HG03139 (cell line): ENCODE data around the gene DGKK.

Source experiments
- ATAC-seq: cut with Tn5 transposase; IDR thresholded peaks from one replicate; pipeline ENCODE4 v1.9.1; 2021; ENCODE audit not compliant: unreplicated experiment

Gene DGKK, protein sequence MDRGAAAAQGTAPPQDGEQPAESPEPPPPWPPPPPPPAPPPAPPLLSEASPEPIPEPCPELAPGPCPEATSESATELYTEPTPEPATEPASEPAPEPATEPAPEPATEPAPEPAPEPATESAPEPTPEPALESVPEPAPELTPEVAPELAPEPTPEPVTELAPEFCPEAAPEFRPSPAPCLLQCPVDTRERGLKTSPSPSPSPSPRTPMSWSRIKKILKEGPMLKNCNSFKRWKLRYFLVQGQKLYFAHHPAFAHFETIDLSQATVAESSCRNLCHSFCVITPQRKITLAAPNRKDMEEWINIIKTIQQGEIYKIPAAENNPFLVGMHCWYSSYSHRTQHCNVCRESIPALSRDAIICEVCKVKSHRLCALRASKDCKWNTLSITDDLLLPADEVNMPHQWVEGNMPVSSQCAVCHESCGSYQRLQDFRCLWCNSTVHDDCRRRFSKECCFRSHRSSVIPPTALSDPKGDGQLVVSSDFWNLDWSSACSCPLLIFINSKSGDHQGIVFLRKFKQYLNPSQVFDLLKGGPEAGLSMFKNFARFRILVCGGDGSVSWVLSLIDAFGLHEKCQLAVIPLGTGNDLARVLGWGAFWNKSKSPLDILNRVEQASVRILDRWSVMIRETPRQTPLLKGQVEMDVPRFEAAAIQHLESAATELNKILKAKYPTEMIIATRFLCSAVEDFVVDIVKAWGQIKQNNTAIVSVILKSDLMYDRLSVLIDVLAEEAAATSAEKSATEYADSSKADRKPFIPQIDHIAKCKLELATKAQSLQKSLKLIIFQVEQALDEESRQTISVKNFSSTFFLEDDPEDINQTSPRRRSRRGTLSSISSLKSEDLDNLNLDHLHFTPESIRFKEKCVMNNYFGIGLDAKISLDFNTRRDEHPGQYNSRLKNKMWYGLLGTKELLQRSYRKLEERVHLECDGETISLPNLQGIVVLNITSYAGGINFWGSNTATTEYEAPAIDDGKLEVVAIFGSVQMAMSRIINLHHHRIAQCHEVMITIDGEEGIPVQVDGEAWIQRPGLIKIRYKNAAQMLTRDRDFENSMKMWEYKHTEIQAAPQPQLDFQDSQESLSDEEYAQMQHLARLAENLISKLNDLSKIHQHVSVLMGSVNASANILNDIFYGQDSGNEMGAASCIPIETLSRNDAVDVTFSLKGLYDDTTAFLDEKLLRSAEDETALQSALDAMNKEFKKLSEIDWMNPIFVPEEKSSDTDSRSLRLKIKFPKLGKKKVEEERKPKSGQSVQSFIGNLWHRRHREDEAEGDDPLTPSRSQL

DNA sequence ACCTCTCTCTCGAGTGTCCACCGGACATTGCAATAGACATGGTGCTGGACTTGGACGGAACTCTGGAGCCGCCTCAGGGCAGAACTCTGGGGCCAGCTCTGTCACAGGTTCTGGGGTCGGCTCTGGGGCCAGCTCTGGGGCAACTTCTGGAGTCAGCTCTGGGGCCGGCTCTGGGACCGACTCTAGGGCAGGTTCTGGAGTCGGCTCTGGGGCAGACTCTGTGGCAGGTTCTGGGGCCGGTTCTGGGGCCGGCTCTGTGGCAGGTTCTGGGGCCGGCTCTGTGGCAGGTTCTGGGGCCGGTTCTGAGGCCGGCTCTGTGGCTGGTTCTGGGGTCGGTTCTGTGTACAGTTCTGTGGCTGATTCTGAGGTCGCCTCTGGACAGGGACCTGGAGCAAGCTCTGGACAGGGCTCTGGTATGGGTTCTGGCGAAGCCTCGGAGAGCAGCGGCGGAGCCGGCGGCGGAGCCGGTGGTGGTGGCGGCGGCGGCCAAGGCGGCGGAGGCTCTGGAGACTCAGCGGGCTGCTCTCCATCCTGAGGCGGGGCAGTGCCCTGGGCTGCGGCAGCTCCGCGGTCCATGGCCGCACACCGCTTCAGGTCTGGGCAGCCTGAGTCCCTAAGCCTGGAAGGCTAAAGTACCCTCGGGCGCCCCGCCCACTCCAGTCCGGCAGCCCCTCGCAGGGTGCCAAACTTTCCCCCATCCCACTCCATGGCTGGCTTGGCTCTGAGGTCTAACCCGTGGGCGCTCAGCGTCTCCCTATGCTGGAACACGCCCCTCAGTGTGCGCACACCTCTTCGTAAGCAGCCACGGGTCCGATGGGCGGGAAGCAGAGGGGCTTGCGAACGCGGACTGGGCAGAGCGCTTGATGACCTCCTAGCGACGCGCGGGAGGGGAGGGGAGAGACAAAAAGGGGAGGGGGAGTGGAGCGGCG, at the start of gene DGKK:
Gene DGKK, minus strand, starts transcription at position 723 of the 929 bp plus-strand sequence. Its CDS starts 147 bp downstream, at position 576.
- ATAC-seq: no peak

DNA sequence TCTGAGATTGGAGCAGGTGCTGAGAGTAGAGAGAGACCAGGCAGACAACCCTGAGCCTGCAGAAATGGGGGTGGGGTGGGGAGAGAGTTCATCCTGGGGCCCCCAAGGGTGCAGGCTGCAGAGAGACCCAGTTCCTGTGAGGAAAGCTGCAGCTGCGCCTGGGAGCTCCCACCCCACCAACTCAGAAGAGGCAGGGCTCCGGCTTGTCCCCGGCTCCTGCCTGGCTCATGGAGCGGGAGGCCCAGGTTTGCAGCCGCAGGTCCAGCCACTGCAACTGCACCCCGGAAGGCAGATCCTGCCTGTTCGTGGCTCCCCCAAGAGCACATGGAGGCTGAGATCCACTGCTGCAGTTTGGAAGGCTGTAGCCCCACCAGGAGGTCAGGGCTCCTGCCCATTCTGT, 44.2 kb upstream of the DGKK start:
- no peak for ATAC-seq

DNA sequence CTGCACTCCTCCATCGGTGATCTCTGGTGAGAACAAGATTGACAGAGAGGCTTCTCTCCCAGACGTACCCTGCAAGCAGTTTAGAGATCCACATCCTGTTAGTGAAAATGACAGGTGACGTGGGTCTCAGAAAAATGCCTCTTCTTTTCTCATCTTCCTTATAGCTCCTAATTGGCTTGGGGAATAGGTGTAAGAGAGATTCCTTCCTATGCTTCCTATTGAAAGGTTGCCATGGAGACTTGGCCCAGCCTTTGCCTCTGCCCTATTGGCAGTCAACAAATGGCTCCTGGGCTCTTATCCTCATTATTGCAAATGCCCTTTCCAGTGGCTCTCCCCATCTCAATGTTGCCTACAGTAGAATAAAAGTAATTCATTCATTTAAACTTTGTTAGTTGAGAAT, 26.5 kb upstream of the DGKK start:
- ATAC-seq: no peak

DNA sequence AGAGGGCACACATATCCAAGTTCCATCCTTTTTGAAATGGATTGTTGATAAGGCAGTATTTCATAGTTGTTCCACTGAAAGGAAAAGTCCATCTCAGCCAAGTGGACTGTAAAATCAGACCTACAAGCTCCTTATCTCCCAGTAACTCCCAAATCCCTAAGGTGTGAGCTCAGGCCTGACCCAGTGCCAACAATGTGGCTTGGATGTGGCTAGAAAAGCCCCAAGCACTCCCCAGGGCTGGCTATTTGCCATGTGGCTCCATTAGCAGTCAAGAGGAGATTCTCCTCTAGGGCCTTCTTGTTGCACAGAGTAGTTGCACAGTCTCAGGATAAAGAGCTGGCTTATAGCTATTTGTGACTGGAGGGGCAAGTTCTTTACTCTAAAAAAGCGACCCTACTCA, 25.0 kb upstream of the DGKK start:
- no peak for ATAC-seq

DNA sequence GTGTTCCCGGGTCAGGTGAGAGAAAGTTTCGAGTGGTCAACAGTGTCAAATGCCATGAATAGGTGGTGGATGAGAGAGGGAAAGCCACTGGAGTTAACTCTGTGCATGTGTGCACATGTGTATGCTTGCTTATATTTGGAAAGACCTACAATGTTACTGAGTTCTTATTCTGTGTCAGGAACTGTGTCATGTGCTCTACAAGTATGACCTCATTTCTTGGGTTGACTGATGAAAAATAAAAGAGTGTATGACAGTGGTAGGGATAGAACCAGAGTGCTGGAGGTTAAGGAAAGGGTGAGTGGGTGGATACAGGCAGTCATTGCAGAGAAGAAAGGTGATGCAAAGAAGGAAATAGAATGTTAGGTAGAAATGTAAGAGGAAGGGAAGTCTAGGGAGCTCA, 22.1 kb upstream of the DGKK start:
- no peak for ATAC-seq

DNA sequence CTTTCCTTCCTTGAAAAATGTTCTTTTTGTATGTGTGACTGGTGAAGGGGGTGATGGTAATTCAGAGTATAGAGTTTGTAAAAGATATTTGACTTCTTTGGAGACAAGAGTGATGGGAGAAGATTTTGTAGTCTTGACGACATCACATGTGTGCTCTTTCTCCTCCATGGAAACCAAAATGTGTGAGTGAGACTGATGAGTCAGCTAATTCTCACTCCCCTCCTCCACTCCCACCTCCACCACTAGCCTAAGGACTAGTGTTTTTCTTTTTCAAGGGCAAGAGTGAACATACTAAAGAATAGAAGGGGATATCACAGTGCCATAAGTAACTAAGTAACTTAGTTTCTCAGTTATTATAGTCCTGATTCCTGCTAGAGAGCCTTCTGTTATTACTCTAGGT, 14.0 kb upstream of the DGKK start:
- no peak for ATAC-seq

DNA sequence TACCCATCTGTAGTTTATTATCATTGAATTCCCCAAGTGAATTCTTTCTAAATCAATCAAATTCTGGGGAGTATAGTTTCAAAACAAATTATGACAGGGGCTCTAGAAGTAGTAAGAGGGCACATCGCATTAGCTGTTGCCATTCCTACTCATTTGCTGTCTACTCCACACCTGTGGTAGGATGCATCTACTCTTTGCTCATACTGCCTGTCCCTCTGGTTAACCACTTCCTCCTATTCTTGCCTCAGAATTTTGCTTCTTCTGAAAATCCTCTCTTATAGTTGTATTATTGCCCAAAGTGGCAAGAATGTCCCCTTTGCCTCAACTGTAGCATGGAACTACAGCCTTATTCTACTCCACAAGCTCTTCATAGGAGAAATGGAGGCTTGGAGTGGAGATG, 12.7 kb upstream of the DGKK start:
- no peak for ATAC-seq

DNA sequence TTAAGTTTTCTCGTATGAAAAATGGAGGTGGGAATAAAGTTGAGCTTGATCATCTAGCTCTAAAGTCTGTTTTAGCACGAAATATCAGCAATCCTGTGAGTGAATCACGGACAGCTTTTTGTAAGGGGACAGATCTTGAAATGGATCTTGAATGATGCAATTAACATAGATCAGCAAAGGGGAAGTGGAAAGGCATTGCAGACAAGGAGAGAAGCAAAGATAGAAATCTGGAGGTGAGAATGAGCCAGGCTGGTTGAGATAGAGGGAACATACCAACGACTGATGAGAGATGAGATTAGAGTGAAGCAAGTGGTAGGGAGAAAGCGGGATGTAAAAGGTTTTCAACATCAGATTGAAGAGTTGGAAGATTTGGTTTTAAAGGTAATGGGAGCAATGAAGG, 4.6 kb upstream of the DGKK start:
- ATAC-seq: no peak

DNA sequence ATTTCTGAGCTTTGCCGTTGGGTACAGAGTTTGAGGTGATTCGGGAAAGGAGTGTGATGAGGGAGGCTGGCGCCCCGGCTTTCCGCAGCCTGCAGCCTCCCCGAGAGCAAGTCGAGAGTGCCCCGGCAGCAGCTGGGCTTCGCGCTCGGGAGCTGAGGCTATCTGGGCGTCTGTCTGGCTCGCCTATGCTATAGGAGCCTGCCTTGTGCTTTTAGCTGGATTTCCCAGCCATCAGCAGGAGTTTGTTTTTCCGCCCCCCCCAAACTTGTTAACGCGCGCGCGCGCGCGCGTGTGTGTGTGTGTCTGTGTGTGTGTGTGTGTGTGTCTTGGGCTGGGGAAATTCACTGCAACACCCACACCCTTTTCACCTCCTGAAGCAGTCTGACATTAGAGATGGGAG, 765 bp upstream of the DGKK start:
- ATAC-seq: no peak

DNA sequence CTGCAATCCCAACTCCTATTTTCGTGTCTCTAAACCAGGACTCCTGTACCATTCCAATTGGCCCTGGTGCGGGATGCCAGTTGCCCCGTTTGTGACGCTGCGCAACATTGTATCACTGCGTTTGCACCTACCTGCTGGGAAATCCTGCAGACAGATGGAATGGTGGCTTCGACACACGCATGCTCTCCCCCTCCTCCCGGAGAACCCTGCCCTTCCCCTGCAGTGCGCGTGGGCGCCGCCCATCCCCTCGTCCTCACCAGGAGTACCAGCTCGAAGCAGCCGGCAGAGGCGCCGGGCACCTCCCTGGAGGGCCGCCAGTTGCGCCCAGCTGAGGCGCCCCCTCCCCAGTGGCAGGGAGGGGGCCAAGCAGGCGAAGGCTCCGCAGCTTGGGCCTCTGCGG, 1.4 kb downstream of the DGKK start:
- no peak for ATAC-seq

DNA sequence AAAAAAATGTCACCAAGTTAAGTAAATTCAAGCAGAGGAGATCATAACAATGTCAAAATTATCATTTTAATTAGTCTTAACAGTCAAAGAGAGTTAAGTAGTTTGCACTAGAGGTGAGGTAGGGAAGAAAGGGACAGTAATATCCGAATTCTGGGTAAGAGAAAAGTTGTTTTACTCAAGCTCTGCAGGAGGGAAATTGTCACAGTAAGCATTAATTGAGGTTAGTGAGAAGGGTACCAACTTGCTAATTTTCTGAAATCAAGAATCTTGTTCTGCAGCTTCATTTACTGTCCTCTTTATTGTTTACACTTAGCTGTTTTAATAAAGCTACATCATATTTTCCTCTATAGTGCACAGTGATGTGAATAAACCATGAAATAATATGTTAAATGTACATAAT, 11.0 kb downstream of the DGKK start:
- ATAC-seq: no peak

DNA sequence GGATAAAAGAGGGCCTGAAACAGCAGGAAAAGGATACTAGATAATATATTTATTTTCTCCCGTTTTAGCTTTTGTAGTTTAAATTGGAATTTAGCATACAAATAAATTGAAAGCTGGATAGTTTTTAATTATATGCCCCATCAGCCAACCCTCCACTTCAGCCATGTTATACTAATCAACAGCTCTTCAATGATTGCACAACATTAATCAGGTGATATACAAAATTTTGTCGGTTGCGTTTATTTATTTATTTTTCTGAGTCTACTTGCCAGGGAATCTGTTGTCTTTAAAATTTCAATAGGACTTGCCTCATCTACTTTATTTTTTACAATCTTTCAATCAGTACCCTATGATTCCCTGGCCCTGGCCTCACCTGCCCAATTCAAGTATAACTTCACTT, 12.1 kb downstream of the DGKK start:
- no peak for ATAC-seq

DNA sequence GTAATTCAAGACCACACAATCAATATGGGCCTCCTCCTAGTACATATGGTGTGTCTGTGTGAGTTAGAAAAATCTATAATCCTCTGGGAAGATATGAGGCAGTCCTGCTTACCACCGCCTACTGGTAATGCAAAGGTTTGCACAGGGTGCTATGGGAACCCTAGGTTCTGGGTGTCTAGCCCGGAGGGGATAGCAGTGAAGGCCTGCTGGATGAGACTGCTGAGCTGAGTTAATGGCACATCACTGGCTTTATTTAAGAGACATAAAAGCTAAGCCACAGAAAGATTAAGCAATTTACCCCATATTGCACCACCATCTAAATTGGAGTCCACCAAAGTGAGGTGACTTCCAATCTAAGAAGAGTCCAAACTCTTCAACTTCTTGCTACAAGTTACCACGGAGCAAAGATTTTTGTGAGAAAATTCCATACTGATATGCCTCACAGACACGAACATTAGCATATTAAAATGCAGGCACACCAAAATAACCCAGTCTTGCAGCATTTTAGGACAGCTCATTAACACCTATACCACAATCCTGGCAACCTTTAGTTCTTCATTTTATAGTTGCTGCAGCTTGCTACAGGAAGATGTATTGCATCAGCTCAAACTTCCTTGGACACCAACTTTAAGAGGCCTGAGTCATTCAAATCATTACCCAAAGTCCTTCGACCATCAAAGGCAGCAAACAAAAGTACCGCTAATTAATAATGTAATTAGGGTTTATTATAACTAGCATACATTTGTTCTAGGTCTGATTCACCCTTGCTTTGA, 13.7 kb downstream of the DGKK start:
- no peak for ATAC-seq

DNA sequence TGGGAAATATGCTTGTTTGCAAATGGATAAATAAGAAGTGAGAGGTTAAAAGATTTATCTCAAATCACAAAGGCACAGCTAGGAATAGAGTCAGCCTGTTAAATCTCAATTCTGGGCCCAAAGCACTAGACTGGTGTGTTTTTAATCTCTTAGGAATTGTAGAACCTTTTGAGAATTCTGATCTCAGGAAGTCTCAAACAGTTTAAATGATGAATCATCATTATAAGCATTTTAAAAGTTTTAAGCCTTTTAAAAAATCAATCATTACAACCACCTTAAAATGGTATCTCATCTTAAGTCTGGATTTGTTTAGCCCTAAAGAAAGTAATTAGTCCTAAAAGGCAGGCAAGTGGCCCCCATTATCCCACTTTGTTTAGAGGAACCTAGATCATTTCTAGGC, 17.8 kb downstream of the DGKK start:
- no peak for ATAC-seq

DNA sequence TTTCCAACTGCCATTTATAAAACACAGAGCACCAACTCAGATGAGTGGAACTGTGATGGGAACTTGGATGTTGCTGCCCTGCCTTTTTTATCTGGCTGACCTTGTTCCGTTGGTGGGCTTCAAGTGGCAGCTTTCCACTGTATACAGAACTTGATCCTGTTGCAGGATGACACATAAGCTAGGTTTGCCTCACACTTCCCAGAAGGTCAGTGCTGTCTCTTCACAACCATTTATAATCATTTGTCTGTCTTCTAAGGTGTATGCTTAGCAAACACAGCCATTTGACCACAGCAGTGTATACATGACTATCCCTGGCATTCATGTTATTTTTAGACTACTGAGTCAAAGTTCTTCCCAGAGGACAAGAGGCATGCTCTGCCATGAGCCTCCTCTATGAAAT, 20.3 kb downstream of the DGKK start:
- ATAC-seq: no peak

DNA sequence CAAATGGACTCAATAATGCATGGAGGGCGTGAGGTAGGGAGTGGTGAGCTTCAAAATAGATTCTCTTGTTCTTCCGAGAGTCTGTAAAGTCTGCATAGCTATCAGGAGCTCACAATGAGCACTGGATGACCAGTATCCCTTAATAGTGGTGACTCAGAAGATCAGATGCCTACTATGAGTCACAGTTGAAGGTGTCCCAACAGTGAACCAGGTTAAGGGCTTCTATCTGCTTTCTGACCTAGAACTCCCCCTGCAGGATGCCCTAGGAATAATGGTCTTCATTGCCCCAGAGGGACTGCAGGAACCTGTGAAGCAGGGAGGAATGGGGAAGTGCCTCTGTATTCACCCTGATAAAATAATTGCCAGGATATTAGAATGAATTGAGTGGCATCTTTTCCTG, 22.1 kb downstream of the DGKK start:
- ATAC-seq: no peak

DNA sequence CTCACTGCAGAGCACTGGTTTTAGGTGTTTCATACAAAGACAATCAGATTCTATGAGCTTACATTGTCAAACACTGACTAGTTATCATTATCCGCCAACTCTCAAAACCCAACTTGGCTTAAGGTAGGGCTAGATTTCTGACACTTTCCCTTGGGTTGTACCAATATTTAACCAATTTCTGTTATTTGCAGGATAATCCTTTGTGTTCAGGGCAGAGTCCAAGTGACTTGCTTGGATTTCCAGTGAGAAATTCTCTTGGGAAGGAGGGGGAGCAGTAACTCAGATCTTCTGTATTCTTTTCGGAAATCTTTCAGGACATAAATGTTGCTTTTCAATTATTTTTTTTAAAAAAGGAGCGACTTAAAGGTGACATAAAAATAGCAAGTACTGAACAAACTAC, 23.1 kb downstream of the DGKK start:
- no peak for ATAC-seq

DNA sequence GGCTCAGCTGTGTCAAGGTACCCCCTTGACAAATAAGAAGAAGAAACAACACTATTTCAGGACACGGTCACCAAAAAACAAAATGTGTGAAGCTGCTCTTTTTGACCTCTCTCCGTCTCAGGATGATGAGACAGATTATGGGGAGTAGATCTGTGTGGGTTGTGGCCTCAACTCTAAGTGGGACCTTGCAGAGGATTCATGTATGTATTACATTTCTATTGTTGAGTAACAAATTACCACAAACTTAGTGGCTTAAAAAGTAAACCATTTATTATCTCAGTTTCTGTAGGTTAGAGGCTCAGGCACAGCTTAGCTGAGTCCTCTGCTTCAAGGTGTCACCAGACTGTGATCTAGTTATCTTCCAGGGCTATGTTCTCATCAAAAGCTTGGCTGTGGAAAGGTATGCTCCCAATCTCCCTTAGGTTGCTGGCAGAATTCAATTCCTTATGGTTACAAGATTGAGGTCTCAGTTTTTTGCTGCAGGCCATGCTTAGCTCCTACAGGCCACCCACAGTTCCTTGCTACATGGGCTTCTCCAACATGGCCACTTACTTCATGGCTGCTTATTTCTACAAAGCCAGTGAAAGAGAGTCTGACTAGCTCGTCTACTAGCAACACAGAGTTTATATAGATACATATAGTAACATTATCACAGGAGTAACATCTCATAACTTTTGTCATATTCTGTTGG, 28.1 kb downstream of the DGKK start:
- no peak for ATAC-seq

DNA sequence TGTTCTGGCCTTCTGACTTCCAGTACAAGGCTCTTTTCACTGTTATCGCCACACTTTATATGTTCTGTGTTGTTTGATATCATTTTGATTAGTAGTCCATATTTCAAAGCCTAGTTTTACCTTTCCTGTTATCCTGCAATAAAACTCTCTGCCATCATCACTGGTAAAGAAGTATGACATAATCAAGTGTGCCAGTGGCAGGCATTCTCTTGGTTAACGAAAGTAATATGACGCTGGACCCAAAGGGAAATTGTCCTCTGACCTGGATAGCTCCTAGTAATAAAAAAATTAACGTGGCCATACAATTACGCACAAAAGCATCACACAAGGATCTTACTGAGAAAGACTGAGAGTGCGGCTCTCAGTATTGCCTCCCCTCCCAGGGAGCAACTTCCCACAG, 33.8 kb downstream of the DGKK start:
- no peak for ATAC-seq
